HG02981 (cell line): Measurements from ENCODE around the gene CCDC88C.
"Not testable (repeated sequence)": the region's sequence is repeated elsewhere in the genome, so short reads cannot be mapped to it uniquely, and the experiment has no call there.

Source experiments
- ATAC-seq: cut with Tn5 transposase; IDR thresholded peaks from one replicate; pipeline ENCODE4 v1.9.1; 2021; ENCODE audit warnings: mild to moderate bottlenecking, moderate library complexity; ENCODE audit not compliant: unreplicated experiment

Gene CCDC88C

DNA sequence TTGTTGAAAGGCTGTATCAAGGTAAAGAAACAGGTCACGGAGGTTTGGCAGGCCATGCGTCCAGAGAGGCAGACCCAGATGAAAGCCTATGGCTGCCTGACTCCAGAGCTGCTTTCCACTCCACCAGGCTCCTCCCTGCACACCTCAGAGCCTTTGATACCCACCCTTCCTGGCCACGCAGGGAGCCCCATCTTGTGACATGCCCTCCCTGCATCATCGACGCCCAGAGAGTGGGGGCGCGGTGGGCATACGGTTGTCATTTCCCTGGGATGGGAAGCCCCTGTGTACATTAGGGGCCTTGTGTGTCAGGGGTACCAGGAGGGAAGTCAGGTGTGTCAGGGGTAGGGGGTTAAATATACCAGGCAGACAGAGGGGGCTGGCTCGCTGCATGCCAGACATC, 142.8 kb downstream of the CCDC88C start:
- no peak for ATAC-seq

DNA sequence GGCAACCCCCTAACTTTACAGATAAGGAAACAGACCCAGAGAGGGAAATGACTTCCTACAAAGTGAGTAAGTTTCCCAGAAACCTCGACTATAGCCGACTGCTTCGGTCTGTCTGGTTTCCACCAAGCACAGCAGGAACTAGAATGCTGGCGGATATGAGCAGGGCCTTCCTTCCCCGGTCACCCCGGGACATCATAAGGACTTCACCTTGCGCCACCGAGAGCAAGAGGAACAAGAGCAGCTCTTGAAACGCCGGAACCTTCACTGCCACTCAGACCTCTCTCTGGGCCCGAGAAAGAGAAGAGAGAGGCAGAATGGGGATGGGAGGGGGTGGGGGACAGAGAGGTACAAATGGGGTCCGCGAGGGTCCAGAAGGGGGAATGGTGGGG, 143.7 kb downstream of the CCDC88C start:
- no peak for ATAC-seq

DNA sequence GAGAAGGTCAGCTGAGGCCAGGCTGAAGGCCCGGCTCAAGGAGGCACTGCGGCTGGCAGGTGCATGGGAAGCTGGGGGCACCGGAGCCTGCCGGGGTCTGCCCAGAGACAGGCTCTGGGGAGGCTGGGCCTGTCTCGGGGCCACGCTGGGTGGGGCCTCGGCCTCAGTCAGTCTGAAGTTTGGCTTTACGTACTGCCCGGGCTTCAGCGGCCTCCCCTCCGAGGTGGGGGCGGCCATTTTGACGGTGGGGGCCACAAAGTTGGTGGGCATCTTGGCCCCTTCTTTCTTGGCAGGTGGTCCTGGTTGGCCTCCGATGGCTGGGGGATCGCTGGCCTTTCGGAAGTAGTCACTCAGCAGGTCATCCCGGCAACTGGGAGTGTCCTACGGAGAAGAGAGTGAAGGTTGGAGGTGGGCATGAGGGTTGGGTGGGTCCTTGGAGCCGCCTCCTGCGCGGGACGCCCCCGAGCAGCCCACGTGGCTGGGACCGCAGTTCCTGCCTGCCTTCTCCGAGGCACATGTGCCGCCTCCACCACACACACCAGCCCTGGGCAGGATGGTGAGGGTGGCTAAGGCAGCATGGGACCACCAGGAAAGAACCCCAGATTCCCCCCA, 144.2 kb downstream of the CCDC88C start:
- no peak for ATAC-seq

- no peak for ATAC-seq
Measured at GRCh38 chr14:91272341-91273272, 145.0 kb downstream of the CCDC88C start.

DNA sequence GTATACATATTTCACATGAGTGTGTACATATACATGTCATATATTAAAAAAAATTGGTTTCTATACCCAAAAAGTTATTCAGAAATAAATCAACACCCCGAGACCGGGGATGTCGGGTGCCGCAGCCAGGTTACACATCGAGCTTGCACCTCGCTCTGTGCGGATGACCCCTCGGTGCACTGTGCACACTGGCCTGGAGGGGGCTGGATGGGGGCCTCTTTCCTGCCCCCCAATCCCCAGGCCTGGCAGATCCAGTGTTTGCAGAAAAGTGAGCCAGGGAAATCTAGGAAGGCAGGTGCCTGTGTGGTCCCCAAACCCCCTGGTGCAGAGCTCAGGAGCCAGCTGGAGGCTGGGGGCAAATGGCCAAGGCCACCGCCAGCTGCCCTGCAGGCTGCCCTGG, 146.0 kb downstream of the CCDC88C start:
- ATAC-seq: no peak

- no peak for ATAC-seq
Measured at GRCh38 chr14:91270619-91271018, 147.0 kb downstream of the CCDC88C start.

- ATAC-seq: no peak
Measured at GRCh38 chr14:91270188-91270587, 147.4 kb downstream of the CCDC88C start.

DNA sequence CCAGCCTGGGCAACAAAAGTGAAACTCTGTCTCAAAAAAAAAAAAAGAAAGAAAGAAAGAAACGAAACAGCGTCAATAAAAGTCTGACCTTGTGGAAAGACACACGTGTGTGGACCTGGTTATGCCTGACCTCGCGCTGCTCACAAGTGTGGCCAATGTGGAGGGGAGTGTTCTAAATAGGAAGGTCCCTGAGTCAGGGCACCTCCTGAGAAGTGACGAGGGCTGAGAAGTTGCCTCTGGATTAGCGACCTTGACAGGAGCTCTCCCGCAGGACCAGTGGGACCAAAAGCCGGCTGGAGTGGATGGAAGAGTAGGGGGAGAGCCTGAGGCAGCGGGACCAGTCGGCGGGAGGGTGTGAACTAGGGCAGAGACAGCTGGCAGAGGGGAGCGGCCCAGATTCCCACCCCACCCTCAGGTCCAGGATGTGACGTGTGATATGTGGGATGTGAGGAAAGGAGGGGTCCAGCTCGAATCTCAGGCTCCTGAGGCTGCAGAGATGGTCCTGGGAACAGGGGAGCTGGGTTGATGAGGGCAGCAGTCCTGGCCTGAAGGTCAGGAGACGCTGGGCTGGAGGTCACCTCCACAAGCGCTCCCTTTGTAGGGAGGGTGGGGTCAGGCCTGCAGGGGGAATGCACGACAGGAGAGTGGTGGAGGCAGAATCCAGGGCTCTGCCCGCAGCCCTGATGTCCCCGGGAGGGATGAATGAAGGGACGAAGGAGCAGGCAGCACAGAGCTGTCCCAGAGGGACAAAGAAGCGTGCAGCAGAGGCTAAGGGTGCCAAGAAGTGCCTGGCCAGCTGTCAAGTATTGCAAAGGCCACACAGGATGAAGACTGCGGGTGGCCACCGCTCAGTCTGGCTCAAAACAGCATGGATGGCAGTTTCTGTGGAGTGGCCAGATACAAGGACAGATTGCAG, 148.3 kb downstream of the CCDC88C start:
- ATAC-seq: no peak

GRCh38 chr14:91267965-91268437, 149.6 kb downstream of the CCDC88C start:
- ATAC-seq: no peak

- not testable (repeated sequence) for ATAC-seq
Measured at GRCh38 chr14:91266276-91266675, 151.3 kb downstream of the CCDC88C start.

DNA sequence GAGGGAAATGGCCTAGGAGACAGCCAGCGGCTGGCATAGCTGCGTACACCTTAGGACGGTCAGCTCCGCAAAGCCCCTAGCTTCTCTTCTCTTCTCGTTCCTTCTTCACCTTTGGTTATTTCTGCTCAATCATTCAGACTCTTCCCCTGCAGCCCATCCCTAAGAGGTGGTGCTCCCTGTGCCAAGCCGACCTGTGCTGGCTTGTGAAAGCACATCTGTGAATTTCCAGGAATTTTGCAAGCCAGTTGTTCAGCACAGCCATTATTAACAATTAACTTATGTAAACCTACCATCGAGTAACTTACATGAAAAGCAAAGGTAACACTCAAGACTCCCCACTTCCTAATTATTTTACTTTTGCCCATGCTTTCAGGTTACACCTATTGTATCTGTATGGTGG, 152.2 kb downstream of the CCDC88C start:
- ATAC-seq: no peak

GRCh38 chr14:91264151-91265150, 153.2 kb downstream of the CCDC88C start:
- no peak for ATAC-seq

DNA sequence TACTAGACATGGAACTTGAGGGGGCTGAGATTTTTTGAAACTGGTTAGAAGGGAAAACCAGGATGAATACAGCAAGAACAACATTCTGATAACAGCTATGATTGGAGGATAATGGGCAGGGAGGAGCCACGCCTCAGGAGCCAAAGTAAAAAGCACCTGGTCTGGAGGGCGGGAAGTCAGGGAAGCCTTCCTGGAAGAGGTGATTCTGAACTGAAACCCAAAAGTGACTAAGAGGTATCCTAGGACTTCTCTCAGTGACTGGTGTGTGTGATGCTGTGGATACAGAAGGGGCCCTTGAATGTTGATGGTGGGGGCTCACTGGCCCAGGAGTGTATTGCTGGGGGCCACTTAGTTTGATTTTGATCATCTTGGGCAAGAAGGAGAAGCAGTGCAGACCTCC, 154.3 kb downstream of the CCDC88C start:
- no peak for ATAC-seq

DNA sequence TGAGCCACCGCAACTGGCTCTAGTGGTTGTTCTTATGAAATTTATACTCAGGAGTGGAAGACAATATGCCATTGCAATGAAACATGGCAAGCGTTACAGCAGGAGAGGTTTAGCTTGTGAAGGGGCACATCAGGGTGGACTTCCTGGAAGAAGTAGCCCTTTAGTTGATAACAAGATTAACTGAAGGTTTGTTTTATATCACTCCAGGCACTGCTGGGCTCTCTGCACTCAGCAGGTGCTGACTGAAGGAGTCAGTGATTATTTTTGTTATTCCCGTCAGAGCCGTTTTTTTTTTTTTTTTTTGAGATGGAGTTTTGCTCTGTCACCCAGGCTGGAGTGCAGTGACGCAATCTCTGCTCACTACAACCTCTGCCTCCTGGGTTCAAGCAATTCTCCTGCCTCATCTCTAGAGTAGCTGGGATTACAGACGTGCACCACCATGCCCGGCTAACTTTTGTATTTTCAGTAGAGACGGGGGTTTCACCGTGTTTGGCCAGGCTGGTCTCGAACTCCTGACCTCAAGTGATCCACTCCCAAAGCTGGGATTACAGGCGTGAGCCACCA, 155.6 kb downstream of the CCDC88C start:
- ATAC-seq: no peak

DNA sequence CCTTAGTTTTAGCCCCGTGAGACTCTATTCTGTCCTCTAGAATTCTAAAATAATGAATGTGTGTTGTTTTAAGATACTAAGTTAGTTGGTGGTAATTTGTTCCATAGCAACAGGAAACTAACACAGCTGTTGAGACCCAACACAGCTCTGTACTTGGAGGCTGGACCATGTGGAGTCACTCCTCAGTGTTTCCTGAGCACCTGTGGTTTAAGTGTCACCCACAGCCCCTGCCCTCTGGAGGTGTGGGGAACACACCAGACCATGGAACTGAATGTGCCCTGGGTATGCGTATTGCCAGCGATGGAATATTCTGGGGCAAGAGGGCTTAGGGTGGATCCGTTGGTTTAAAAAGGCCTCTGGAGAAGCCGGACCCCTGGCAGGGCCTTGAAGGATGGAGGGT, 156.5 kb downstream of the CCDC88C start:
- ATAC-seq: no peak

- ATAC-seq: no peak
Measured at GRCh38 chr14:91258876-91259275, 158.7 kb downstream of the CCDC88C start.

DNA sequence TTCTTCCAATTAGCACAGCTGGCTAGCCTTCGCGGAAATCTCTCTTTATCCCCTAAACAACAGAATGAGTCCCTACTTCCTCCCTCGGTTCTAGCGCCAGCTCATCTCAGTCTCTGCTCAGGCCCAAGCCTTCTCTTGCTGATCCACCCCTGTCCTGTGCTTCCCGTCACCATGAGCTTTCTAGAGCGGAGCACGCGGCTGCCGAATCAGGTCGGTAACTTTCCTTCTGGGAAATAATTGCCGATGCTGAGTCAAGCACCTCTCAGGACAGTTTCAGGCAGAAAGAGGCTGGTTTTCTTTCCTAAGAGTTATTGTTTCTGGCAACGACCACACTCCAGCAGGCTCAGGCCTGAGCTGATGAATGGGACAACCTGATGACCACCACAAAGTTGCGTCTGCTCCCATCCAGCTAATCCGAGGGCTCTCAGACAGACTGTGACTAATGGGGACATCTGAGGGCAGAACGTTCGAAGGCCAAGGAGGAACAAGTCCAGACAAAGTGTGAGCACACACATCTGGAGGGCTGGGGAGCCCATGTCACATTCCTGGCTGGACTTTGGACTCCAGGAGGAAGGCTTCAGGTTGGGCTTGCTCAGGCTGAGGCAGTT, 159.5 kb downstream of the CCDC88C start:
- no peak for ATAC-seq

DNA sequence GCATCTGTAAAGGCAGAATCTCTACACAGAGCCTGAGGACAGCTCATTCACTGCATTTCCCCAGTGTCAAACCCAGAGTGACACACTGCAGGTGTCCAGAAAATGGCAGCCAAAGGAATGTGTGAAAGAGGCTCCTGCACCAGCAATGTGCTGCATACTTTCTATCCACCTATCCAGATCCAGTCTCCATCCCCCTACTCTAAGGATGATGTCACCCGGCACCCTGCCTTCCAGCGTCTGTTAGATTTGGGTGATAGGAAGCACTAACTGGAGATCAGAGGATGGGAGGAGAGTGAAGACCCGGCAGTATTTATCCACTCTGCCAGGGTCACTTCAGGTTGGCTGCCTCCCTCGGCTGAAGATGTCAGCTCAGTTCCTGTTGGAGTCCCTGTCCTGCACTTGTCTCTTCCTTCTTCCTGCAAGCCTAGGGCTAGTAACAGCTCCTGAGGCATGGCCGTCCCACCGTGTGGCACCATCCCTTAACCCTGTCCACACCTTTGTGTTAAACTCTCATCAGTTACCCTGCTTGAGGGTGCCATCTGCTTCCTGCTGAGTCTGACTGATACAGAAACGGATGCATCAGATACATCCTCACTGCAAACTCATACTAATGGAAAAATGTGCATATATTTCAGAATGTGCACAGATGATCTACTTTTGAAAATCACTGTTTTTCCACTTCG, 160.2 kb downstream of the CCDC88C start:
- ATAC-seq: no peak

DNA sequence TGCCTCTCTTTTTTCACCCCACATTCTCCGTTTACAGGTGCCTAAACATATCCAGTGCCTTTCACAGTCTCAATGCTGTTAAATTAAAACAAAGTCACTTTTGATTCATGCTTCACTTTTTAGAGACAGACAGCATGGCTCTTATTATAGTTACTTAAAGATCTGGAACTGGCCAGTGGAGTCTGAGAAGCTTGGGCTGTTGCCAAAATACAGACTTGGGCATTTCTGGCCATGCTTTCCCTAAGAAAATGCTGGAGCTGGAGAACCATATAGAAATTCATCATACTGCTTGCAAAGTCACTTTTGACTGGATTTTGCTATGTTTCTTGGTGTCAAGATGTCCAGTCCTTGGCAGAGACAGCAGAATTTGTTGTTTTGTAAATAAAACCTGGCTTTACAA, 161.0 kb downstream of the CCDC88C start:
- ATAC-seq: no peak
